GM23338 (cell line): Measurements from ENCODE around the gene RECQL5. TPM values are rescaled to one million over a fixed set of nuclear protein-coding genes. Genes with fewer than 3 reads are reported as not detected.

ENCODE experiments used
- ATAC-seq: fragments of 200-7000 bp; cut with Tn5 transposase; 3 replicates; pipeline ENCODE4 v1.9.1; 2020
- DNase-seq: peaks from one replicate; pipeline ENCODE4 v3.0.0-alpha.2; 2015; ENCODE audit warnings: low spot score
- H2AFZ ChIP-seq: fragments of 200-600 bp; sonication (generic); 2 replicates; pipeline ENCODE4 v1.8.0; 2016; ENCODE audit warnings: antibody characterized with exemption, mild to moderate bottlenecking, moderate library complexity
- H3F3A ChIP-seq: fragments of 200-600 bp; sonication (generic); replicated peaks from 2 replicates; pipeline ENCODE4 v1.8.0; 2017; ENCODE audit warnings: antibody characterized with exemption, mixed run types, low read depth
- H3K27ac ChIP-seq: fragments of 200-600 bp; sonication (generic); 2 replicates; pipeline ENCODE4 v1.6.1; 2016; ENCODE audit warnings: low read depth
- H3K27me3 ChIP-seq: fragments of 200-600 bp; sonication (generic); 2 replicates; pipeline ENCODE4 v1.8.0; 2016; ENCODE audit warnings: mild to moderate bottlenecking, mixed run types, moderate library complexity; ENCODE audit not compliant: insufficient read depth
- H3K36me3 ChIP-seq: fragments of 200-600 bp; sonication (generic); 2 replicates; pipeline ENCODE4 v1.8.0; 2016; ENCODE audit warnings: mild to moderate bottlenecking; ENCODE audit not compliant: insufficient read depth
- H3K4me1 ChIP-seq: fragments of 200-600 bp; sonication (generic); 2 replicates; pipeline ENCODE4 v1.8.0; 2016; ENCODE audit warnings: mild to moderate bottlenecking, moderate library complexity; ENCODE audit not compliant: insufficient read depth
- H3K4me2 ChIP-seq: fragments of 200-600 bp; sonication (generic); 2 replicates; pipeline ENCODE4 v1.7.1; 2017; ENCODE audit warnings: mixed run types
- H3K4me3 ChIP-seq: fragments of 200-600 bp; sonication (generic); 2 replicates; pipeline ENCODE4 v1.6.1; 2016; ENCODE audit warnings: mixed run types
- H3K79me2 ChIP-seq: fragments of 200-600 bp; sonication (generic); replicated peaks from 2 replicates; pipeline ENCODE4 v1.8.0; 2017; ENCODE audit warnings: mild to moderate bottlenecking; ENCODE audit not compliant: insufficient read depth
- H3K9me2 ChIP-seq: fragments of 200-600 bp; sonication (generic); 2 replicates; pipeline ENCODE4 v1.8.0; 2017; ENCODE audit not compliant: insufficient read depth
- H4K20me1 ChIP-seq: fragments of 200-600 bp; sonication (generic); replicated peaks from 2 replicates; pipeline ENCODE4 v1.8.0; 2017; ENCODE audit warnings: mild to moderate bottlenecking; ENCODE audit not compliant: insufficient read depth
- H3K27ac Mint-ChIP-seq: 2 replicates; pipeline ENCODE4 v1.8.0; 2020; ENCODE audit warnings: inconsistent platforms, mild to moderate bottlenecking, moderate library complexity, mixed read lengths
- H3K27me3 Mint-ChIP-seq: 3 replicates; pipeline ENCODE4 v1.8.0; 2022; ENCODE audit warnings: low read depth, mild to moderate bottlenecking, moderate library complexity, mixed read lengths, inconsistent platforms; ENCODE audit not compliant: insufficient read depth, poor library complexity
- H3K36me3 Mint-ChIP-seq: 3 replicates; pipeline ENCODE4 v1.8.0; 2021; ENCODE audit warnings: low read depth, mild to moderate bottlenecking, inconsistent platforms, moderate library complexity, mixed read lengths
- H3K4me1 Mint-ChIP-seq: 3 replicates; pipeline ENCODE4 v1.8.0; 2020; ENCODE audit warnings: mild to moderate bottlenecking, inconsistent platforms, mixed read lengths
- H3K4me3 Mint-ChIP-seq: 3 replicates; pipeline ENCODE4 v1.8.0; 2021; ENCODE audit warnings: moderate library complexity, mild to moderate bottlenecking, inconsistent platforms, mixed read lengths
- H3K9me3 Mint-ChIP-seq: 3 replicates; pipeline ENCODE4 v1.8.0; 2020; ENCODE audit warnings: moderate library complexity, mild to moderate bottlenecking, inconsistent platforms, mixed read lengths
- EZH2 ChIP-seq: fragments of 200-600 bp; sonication (generic); IDR thresholded peaks from one replicate; pipeline ENCODE4 v1.8.0; 2017; ENCODE audit warnings: antibody characterized with exemption, mild to moderate bottlenecking, low read depth; ENCODE audit not compliant: unreplicated experiment
- EZH2phosphoT487 ChIP-seq: fragments of 200-600 bp; sonication (generic); IDR thresholded peaks from one replicate; pipeline ENCODE4 v1.8.1; 2018; ENCODE audit warnings: antibody characterized with exemption; ENCODE audit not compliant: unreplicated experiment
- JUNB ChIP-seq: IDR thresholded peaks from one replicate; pipeline ENCODE4 v1.6.1; 2016; ENCODE audit warnings: antibody characterized with exemption; ENCODE audit not compliant: unreplicated experiment
- NANOG ChIP-seq: IDR thresholded peaks from 2 replicates; pipeline ENCODE4 v1.6.1; 2016; ENCODE audit warnings: antibody characterized with exemption, borderline replicate concordance
- POLR2AphosphoS5 ChIP-seq: IDR thresholded peaks from 2 replicates; pipeline ENCODE4 v1.6.1; 2016; ENCODE audit warnings: antibody characterized with exemption, low read depth
- REST ChIP-seq: IDR thresholded peaks from one replicate; pipeline ENCODE4 v1.6.1; 2018; ENCODE audit warnings: antibody characterized with exemption; ENCODE audit not compliant: unreplicated experiment
- STAT1 ChIP-seq: IDR thresholded peaks from one replicate; pipeline ENCODE4 v1.6.1; 2016; ENCODE audit warnings: antibody characterized with exemption; ENCODE audit not compliant: unreplicated experiment
- ZNF331 ChIP-seq: fragments of 250-450 bp; sonication (Bioruptor Pico); IDR thresholded peaks from 2 replicates; pipeline ENCODE4 v1.5.0; 2020; ENCODE audit warnings: low read depth, mild to moderate bottlenecking, moderate library complexity
- polyA plus RNA-seq: library from polyadenylated mRNA; unstranded; fragments of >200 nt; fragmentation: Nextera tagmentation; extraction: Ambion mirVana; gene quantifications from 2 replicates; pipeline ENCODE4 v1.2.1, GENCODE V29; 2016
- total RNA-seq: library from RNA; depleted of rRNA; stranded (reverse); fragments of >200 nt; shearing (Covaris generic); gene quantifications from 2 replicates; pipeline ENCODE4 v1.2.3, GENCODE V29; 2014
- TF ChIP-seq, protein P1 (sequence below): IDR thresholded peaks from 2 replicates; pipeline ENCODE4 v1.6.1; 2016; ENCODE audit warnings: antibody characterized with exemption

The RECQL5 gene
- total and polyA plus RNA-seq, 2 experiments from 2014 or later, result 20.0 to 23.3 TPM

GRCh38 chr17:75603123-75603522 is 63.8 kb downstream of the RECQL5 start:
- no peaks in the 10 kb centered on the region for H3F3A ChIP-seq
- no peaks in the 10 kb centered on the region for H3K27me3 ChIP-seq
- Mint-ChIP-seq H3K4me3 (no peak overlapping the region), H3K27me3 (peaks cover 15% of the 10 kb centered on the region), H3K36me3 (no peaks in the 10 kb centered on the region; the same call in 2 of the 3 replicates), H3K9me3 (no peaks in the 10 kb centered on the region), H3K27ac (no peak overlapping the region), H3K4me1 (no peaks in the 10 kb centered on the region)
- H3K79me2 ChIP-seq, result no peaks in the 10 kb centered on the region
- no peak overlapping the region for H2AFZ ChIP-seq
- TF ChIP-seq, protein P1, sequence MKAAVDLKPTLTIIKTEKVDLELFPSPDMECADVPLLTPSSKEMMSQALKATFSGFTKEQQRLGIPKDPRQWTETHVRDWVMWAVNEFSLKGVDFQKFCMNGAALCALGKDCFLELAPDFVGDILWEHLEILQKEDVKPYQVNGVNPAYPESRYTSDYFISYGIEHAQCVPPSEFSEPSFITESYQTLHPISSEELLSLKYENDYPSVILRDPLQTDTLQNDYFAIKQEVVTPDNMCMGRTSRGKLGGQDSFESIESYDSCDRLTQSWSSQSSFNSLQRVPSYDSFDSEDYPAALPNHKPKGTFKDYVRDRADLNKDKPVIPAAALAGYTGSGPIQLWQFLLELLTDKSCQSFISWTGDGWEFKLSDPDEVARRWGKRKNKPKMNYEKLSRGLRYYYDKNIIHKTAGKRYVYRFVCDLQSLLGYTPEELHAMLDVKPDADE, result no peak
- no peak for TF ChIP-seq POLR2AphosphoS5
- no peak for TF ChIP-seq REST
- no peak for TF ChIP-seq ZNF331 (CRISPR knock-in tag)
- no peak for TF ChIP-seq STAT1
- TF ChIP-seq EZH2, result no peak
- TF ChIP-seq NANOG, result no peak
- no peak overlapping the region for H3K4me3 ChIP-seq
- DNase-seq (no peak), ATAC-seq (no peak)
- no peak overlapping the region for H3K4me2 ChIP-seq
- H3K9me2 ChIP-seq, result no peaks in the 10 kb centered on the region
- H3K27ac ChIP-seq, result no peak overlapping the region
- no peaks in the 10 kb centered on the region for H3K36me3 ChIP-seq
- H4K20me1 ChIP-seq, result no peaks in the 10 kb centered on the region
- H3K4me1 ChIP-seq, result no peaks in the 10 kb centered on the region

DNA sequence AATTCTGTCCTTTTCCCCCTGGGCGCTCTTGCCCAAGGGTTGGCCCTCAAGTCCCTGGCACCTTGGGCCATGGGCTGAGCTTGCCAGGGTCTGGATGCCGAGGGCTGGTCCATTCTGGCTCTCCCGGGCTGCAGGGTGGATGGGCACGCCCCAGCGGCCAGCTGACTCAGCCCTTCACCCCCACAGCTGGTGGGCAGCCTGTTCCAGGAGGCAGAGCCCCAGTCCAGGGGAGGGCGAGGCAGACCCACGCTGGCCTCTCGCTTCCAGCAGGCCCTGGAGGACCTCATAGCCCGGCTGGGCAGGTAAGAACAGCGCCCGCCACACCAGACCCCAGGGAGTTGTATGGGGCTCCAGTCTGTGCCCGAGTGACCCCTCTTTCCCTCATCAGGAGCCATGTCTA is 64.3 kb downstream of the RECQL5 start:
- H3K4me1 Mint-ChIP-seq, result no peaks in the 10 kb centered on the region
- H3K4me3 Mint-ChIP-seq, result no peak overlapping the region
- Histone ChIP-seq H3K36me3 (no peaks in the 10 kb centered on the region), H3K27ac (no peak overlapping the region), H3K9me2 (no peaks in the 10 kb centered on the region), H3K79me2 (no peaks in the 10 kb centered on the region), H4K20me1 (no peaks in the 10 kb centered on the region), H3K4me1 (no peaks in the 10 kb centered on the region), H3K27me3 (no peaks in the 10 kb centered on the region), H3K4me2 (no peak overlapping the region), H2AFZ (no peak overlapping the region), H3F3A (no peaks in the 10 kb centered on the region), H3K4me3 (no peak overlapping the region)
- DNase-seq, result no peak
- ATAC-seq, result no peak
- TF ChIP-seq, protein P1, result no peak
- no peak for TF ChIP-seq JUNB
- TF ChIP-seq REST, result no peak
- TF ChIP-seq EZH2phosphoT487, result no peak
- peaks cover 15% of the 10 kb centered on the region for H3K27me3 Mint-ChIP-seq
- H3K9me3 Mint-ChIP-seq, result no peaks in the 10 kb centered on the region
- H3K27ac Mint-ChIP-seq, result no peak overlapping the region
- no peaks in the 10 kb centered on the region; the same call in 2 of the 3 replicates for H3K36me3 Mint-ChIP-seq
